ENCODE measurements around the gene SMIM10L2A. TPM values are rescaled to one million over a fixed set of nuclear protein-coding genes. Genes with fewer than 3 reads are reported as not detected.

Gene SMIM10L2A
- total RNA-seq, 1 experiment from 2014 or later = 18.3 TPM

DNA sequence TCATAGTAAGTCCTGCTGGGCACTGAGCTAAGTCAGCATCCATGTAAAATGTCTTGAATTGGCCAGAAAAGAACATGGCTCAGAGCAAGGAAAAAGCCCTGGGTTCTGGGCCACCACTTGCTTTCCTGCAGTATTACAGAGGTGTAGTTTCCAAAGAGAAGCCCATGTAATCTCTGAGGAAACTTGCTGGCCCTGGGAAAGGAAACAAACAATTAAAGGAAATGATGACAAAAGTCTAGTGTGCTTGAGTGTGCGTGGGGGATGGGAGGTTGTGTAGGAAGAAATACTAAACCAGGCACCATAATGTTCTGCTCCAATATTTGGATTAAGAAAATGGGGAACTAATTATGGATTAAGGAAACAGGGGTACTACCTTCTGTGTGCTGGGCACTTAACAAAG is 39.5 kb upstream of the SMIM10L2A start:
- whole genome bisulfite sequencing (ENCODE audit: extremely low coverage, insufficient read length, low lambda C conversion rate) = no CpG with 5 or more reads among the region's 1 CpG
- H3K27ac Mint-ChIP-seq = no peak overlapping the region
- no peaks in the 10 kb centered on the region for H3K79me1 ChIP-seq (ENCODE audit: insufficient read depth, low read depth, low read length, poor library complexity, severe bottlenecking)

More for the DNA sequence above, 39.5 kb upstream of the SMIM10L2A start:
- Histone ChIP-seq H3K27ac (ENCODE audit: insufficient read length, low read depth, low read length) (no peak overlapping the region), H2AFZ (ENCODE audit: low read length) (no peak overlapping the region), H4K91ac (ENCODE audit: insufficient read length, low read depth, low read length) (no peak overlapping the region), H3K9me3 (ENCODE audit: control insufficient read depth, low read depth, low read length) (peaks cover 43% of the 10 kb centered on the region), H2BK15ac (ENCODE audit: low read depth, low read length) (no peak overlapping the region), H3K23me2 (ENCODE audit: insufficient read length, low read depth, low read length, poor library complexity, severe bottlenecking) (no peaks in the 10 kb centered on the region), H3K27me3 (ENCODE audit: insufficient read depth, low read length) (no peaks in the 10 kb centered on the region), H4K8ac (replicated peaks; ENCODE audit: insufficient read length, low read depth, low read length) (no peak overlapping the region), H2BK120ac (ENCODE audit: low read depth, low read length, poor library complexity, severe bottlenecking) (no peak overlapping the region), H3K4me2 (ENCODE audit: insufficient read depth, insufficient read length, low read length) (no peak overlapping the region), H2BK20ac (ENCODE audit: low read depth, low read length, poor library complexity, severe bottlenecking) (no peak overlapping the region), H4K20me1 (ENCODE audit: control insufficient read depth, insufficient read depth, insufficient read length) (no peaks in the 10 kb centered on the region), H3K23ac (ENCODE audit: insufficient read length, low read depth, low read length) (no peak overlapping the region), H2BK12ac (ENCODE audit: insufficient read length, low read depth, low read length) (no peak overlapping the region), H3K4ac (ENCODE audit: low read depth, low read length) (no peak overlapping the region), H3K14ac (ENCODE audit: insufficient read depth, low read length) (no peak overlapping the region), H2AK5ac (ENCODE audit: insufficient read length, low read length) (no peak overlapping the region), H3K4me1 (ENCODE audit: insufficient read depth, low read length) (no peaks in the 10 kb centered on the region; the same call in 1 of the 2 replicates), H3K56ac (ENCODE audit: insufficient read length, low read depth, low read length) (no peak overlapping the region), H3T11ph (ENCODE audit: low read length) (no peak overlapping the region), H3K9ac (ENCODE audit: extremely low read depth, insufficient read length, low read length) (no peak overlapping the region), H2BK5ac (ENCODE audit: insufficient read length, low read length) (no peak overlapping the region), H4K5ac (ENCODE audit: insufficient read length, low read depth, low read length) (no peak overlapping the region), H3K79me2 (ENCODE audit: insufficient read depth, low read length) (no peaks in the 10 kb centered on the region), H3K18ac (ENCODE audit: insufficient read length, low read depth, low read length) (no peak overlapping the region)
- Mint-ChIP-seq H3K4me3 (no peak overlapping the region), H3K27me3 (ENCODE audit: low read depth) (no peaks in the 10 kb centered on the region), H3K36me3 (ENCODE audit: insufficient read depth in 1 of 3, low read depth in 3 of 3) (peaks cover 0 to 5% (median 3%) of the 10 kb centered on the region in 3 experiments; a peak in 3 of 7 replicates), H3K9me3 (peaks cover 40% of the 10 kb centered on the region in 2 experiments), H3K4me1 (peaks cover 0 to 9% of the 10 kb centered on the region in 2 experiments; a peak in 2 of 4 replicates)
- TF ChIP-seq, protein P1, sequence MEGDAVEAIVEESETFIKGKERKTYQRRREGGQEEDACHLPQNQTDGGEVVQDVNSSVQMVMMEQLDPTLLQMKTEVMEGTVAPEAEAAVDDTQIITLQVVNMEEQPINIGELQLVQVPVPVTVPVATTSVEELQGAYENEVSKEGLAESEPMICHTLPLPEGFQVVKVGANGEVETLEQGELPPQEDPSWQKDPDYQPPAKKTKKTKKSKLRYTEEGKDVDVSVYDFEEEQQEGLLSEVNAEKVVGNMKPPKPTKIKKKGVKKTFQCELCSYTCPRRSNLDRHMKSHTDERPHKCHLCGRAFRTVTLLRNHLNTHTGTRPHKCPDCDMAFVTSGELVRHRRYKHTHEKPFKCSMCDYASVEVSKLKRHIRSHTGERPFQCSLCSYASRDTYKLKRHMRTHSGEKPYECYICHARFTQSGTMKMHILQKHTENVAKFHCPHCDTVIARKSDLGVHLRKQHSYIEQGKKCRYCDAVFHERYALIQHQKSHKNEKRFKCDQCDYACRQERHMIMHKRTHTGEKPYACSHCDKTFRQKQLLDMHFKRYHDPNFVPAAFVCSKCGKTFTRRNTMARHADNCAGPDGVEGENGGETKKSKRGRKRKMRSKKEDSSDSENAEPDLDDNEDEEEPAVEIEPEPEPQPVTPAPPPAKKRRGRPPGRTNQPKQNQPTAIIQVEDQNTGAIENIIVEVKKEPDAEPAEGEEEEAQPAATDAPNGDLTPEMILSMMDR (conservative IDR thresholded peaks at IDR 0.05) = no peak
- DNase-seq = no peak
